ENCODE data around the gene TAF1C. TPM values are rescaled to one million over a fixed set of nuclear protein-coding genes. Genes with fewer than 3 reads are reported as not detected.

TAF1C gene
- total RNA-seq, 6 experiments from 2014 or later: 11.0 to 28.3 (median 19.3) TPM

DNA sequence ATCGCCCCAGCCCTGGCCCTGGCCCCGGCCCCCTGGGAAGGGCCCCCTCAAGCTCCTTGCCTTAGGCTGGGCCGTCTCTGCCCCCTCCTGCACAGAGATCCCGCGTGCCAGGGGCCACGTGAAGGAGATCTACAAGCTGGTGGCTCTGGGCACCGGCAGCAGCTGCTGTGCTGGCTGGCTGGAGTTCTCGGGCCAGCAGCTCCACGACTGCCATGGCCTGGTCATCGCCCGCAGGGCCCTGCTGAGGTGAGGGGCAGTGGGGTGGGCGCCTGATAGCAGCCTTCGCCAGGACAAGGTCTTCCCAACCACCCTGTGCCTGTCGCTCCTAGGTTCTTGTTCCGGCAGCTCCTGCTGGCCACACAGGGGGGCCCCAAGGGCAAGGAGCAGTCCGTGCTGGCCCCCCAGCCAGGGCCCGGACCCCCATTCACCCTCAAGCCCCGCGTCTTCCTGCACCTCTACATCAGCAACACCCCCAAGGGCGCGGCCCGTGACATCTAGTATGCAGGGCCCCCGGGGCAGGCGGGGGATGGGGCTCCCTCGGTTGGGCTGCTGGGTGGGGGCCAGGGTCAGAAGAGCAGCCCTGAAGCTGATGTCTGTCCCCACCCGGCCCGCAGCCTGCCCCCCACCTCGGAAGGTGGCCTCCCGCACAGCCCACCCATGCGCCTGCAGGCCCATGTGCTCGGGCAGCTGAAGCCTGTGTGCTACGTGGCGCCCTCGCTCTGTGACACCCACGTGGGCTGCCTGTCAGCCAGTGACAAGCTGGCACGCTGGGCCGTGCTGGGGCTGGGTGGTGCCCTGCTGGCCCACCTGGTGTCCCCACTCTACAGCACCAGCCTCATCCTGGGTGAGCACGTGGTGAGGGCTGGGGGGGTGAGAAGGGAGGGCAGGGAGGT, 8.6 kb upstream of the TAF1C start:
- H3K4me1 ChIP-seq: no peaks in the 10 kb centered on the region
- ATAC-seq (no peak), DNase-seq (no peak)
- no peak overlapping the region for H3K27ac ChIP-seq
- TF ChIP-seq, protein P1, sequence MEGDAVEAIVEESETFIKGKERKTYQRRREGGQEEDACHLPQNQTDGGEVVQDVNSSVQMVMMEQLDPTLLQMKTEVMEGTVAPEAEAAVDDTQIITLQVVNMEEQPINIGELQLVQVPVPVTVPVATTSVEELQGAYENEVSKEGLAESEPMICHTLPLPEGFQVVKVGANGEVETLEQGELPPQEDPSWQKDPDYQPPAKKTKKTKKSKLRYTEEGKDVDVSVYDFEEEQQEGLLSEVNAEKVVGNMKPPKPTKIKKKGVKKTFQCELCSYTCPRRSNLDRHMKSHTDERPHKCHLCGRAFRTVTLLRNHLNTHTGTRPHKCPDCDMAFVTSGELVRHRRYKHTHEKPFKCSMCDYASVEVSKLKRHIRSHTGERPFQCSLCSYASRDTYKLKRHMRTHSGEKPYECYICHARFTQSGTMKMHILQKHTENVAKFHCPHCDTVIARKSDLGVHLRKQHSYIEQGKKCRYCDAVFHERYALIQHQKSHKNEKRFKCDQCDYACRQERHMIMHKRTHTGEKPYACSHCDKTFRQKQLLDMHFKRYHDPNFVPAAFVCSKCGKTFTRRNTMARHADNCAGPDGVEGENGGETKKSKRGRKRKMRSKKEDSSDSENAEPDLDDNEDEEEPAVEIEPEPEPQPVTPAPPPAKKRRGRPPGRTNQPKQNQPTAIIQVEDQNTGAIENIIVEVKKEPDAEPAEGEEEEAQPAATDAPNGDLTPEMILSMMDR (IDR thresholded peaks at IDR 0.05): no peak
- no peak for TF ChIP-seq POLR2A (IDR thresholded peaks at IDR 0.05)
- intact Hi-C loops (cut with DNase I): no loop called here
- no CpG with 5 or more reads among the region's 38 CpGs for WGBS (ENCODE audit: insufficient coverage, low coverage, low lambda C conversion rate, missing lambda C conversion rate)
- no peak overlapping the region for H3K4me3 ChIP-seq
- no peaks in the 10 kb centered on the region for H3K9me3 ChIP-seq
- H3K36me3 ChIP-seq: no peaks in the 10 kb centered on the region
- no peaks in the 10 kb centered on the region for H3K27me3 ChIP-seq

DNA sequence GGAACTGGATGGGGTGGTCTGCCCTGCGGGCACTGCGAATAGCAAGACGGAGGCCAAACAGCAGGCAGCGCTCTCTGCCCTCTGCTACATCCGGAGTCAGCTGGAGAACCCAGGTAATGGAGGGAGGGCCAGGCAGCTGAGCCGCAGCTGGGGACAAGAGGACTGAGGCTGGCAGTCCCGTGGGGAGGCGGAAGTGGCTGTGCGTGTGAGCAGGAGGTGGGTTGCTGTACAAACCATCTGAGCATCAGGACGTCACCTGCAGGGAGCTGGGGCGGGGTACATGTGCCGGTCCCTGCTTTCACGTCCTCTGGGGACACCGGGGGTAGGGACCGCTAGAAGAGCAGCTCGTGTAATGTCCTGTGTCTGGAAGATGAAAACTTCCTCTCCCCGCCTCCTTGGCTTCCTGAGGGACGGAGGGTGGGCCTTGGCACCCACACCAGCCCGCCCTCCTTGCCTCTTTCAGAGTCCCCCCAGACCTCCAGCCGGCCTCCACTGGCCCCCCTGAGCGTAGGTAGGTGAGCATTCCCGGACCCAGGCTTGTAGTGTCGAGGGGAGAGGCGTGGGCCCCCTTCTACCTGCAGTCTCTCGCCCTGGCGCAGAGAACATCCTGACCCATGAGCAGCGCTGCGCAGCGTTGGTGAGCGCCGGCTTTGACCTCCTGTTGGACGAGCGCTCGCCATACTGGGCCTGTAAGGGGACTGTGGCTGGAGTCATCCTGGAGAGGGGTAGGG, 7.8 kb upstream of the TAF1C start:
- DNase-seq (no peak), ATAC-seq (no peak)
- WGBS (ENCODE audit: insufficient coverage, low coverage, low lambda C conversion rate, missing lambda C conversion rate): 70% methylated on average over 8 of the region's 34 CpGs
- H3K4me3 ChIP-seq: no peak overlapping the region
- no peaks in the 10 kb centered on the region for H3K9me3 ChIP-seq
- H3K36me3 ChIP-seq: no peaks in the 10 kb centered on the region
- H3K27ac ChIP-seq: no peak overlapping the region
- intact Hi-C loops (cut with DNase I): no loop called here
- no peaks in the 10 kb centered on the region for H3K27me3 ChIP-seq
- no peak for TF ChIP-seq POLR2A (IDR thresholded peaks at IDR 0.05)
- TF ChIP-seq, protein P1 (IDR thresholded peaks at IDR 0.05): no peak
- no peaks in the 10 kb centered on the region for H3K4me1 ChIP-seq

DNA sequence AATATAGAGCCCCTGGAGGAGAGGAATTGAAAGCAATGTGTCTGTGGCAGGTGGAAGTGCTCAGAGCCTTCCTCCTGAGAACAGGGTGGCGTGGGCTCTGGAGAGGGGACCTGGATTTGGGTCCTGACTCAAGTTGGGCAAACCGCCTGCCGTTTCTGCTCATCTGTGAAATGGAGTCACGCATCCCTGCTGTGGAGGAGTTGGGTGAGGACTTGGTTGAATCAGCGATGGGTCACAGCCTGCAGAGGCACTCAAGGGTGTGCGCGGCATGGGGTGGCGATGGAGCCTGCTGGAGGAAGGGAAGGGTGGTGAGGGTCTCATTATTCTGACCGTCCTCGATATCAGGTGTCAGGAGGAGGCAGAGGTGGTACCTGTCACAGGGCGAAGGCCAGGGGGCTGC, 7.2 kb upstream of the TAF1C start:
- Histone ChIP-seq H3K36me3 (no peaks in the 10 kb centered on the region), H3K9me3 (no peaks in the 10 kb centered on the region), H3K4me1 (no peaks in the 10 kb centered on the region), H3K27ac (no peak overlapping the region), H3K27me3 (no peaks in the 10 kb centered on the region), H3K4me3 (no peak overlapping the region)
- intact Hi-C loops (cut with DNase I): no loop called here
- DNase-seq: no peak
- no peak for ATAC-seq
- TF ChIP-seq, protein P1 (IDR thresholded peaks at IDR 0.05): no peak
- TF ChIP-seq POLR2A (IDR thresholded peaks at IDR 0.05): no peak
- WGBS (ENCODE audit: insufficient coverage, low coverage, low lambda C conversion rate, missing lambda C conversion rate): 62% methylated on average over 2 of the region's 11 CpGs

DNA sequence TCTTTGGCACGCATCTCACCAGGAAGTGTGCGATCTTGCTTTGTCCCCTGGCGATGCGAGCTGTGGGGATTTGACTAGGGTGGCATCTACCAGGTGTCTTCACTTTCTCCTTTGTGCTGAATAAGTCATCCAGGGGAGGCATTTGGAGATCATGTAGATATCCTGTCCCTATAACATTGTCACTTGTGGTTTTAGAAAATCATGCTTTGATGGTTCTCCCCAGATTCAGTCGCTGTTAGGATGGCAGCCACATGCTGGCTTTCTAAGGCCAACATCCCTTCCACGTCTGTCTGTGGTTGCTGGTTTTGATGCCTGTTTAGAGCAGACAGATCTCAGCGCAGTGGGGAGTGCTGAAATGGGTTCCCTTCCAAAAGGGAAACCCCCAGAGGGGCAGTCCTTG, 6.6 kb upstream of the TAF1C start:
- ATAC-seq: no peak
- 64% methylated on average over 4 of the region's 7 CpGs for WGBS (ENCODE audit: insufficient coverage, low coverage, low lambda C conversion rate, missing lambda C conversion rate)

More for the DNA sequence above, 6.6 kb upstream of the TAF1C start:
- DNase-seq: no peak
- Histone ChIP-seq H3K4me1 (no peaks in the 10 kb centered on the region), H3K36me3 (no peaks in the 10 kb centered on the region), H3K4me3 (no peak overlapping the region), H3K27me3 (no peaks in the 10 kb centered on the region), H3K27ac (no peak overlapping the region), H3K9me3 (no peaks in the 10 kb centered on the region)
- intact Hi-C loops (cut with DNase I): no loop called here
- TF ChIP-seq, protein P1 (IDR thresholded peaks at IDR 0.05): no peak
- TF ChIP-seq POLR2A (IDR thresholded peaks at IDR 0.05): no peak
